Neural progenitor cell (in vitro differentiated cells): ENCODE results near the gene NDRG2.

Experiments
- CTCF ChIP-seq: fragments of 200-600 bp; sonication (generic); IDR thresholded peaks from 2 replicates; pipeline ENCODE4 v1.5.1; 2017; ENCODE audit warnings: antibody characterized with exemption, mild to moderate bottlenecking
- EZH2 ChIP-seq: fragments of 200-600 bp; sonication (generic); IDR thresholded peaks from 2 replicates; pipeline ENCODE4 v1.6.1; 2017; ENCODE audit warnings: antibody characterized with exemption, mild to moderate bottlenecking, moderate library complexity
- EZH2phosphoT487 ChIP-seq: fragments of 200-600 bp; sonication (generic); IDR thresholded peaks from 2 replicates; pipeline ENCODE4 v1.6.1; 2017; ENCODE audit warnings: antibody characterized with exemption

- no peak for TF ChIP-seq CTCF
- TF ChIP-seq EZH2phosphoT487: no peak
- no peak for TF ChIP-seq EZH2
Measured at GRCh38 chr14:21026988-21027315, 2.1 kb upstream of the NDRG2 start.
